GM20000 (cell line): ENCODE data around the gene ARHGEF12.

Experiments used
- DNase-seq: peaks from one replicate; pipeline ENCODE4 v3.0.0; 2012; ENCODE audit warnings: low spot score
- CTCF ChIP-seq: IDR thresholded peaks from 2 replicates; pipeline ENCODE4 v1.5.1; 2012; ENCODE audit warnings: mild to moderate bottlenecking, control low read depth; ENCODE audit errors: extremely low read depth, missing control alignments

The ARHGEF12 gene

GRCh38 chr11:120465921-120466534, 129.8 kb downstream of the ARHGEF12 start:
- TF ChIP-seq CTCF, result no peak

GRCh38 chr11:120467627-120468026, 131.4 kb downstream of the ARHGEF12 start:
- no peak for DNase-seq
- TF ChIP-seq CTCF, result no peak

More at GRCh38 chr11:120465921-120466534, 129.8 kb downstream of the ARHGEF12 start:
- DNase-seq, result no peak

- no peak for DNase-seq
- TF ChIP-seq CTCF, result no peak
Measured at GRCh38 chr11:120471131-120471530, 134.9 kb downstream of the ARHGEF12 start.

- TF ChIP-seq CTCF, result no peak
- no peak for DNase-seq
Measured at GRCh38 chr11:120471994-120472393, 135.8 kb downstream of the ARHGEF12 start.

GRCh38 chr11:120473503-120473902, 137.3 kb downstream of the ARHGEF12 start:
- no peak for DNase-seq
- no peak for TF ChIP-seq CTCF

- DNase-seq, result no peak
- TF ChIP-seq CTCF, result no peak
Measured at GRCh38 chr11:120482149-120482548, 145.9 kb downstream of the ARHGEF12 start.

GRCh38 chr11:120484722-120485121, 148.5 kb downstream of the ARHGEF12 start:
- DNase-seq, result no peak
- TF ChIP-seq CTCF, result no peak
